WTC11 (cell line): ENCODE results near the gene OAS2. TPM values are rescaled to one million over a fixed set of nuclear protein-coding genes. Genes with fewer than 3 reads are reported as not detected.
A peak's percentile ranks its signal among the peaks of the same experiment; 100 is the strongest.

Experiments used
- ATAC-seq: fragments of 200-7000 bp; cut with Tn5 transposase; 2 replicates; pipeline ENCODE4 v1.10.0; 2021; ENCODE audit warnings: mild to moderate bottlenecking, moderate library complexity
- CTCF ChIA-PET: fragments of 300-600 bp; sonication (Branson Sonifier 250); formaldehyde crosslinking; loops from one replicate; lab custom pipeline; 2021; ENCODE audit warnings: antibody characterized with exemption; lab: Charles Lee
- POLR2A ChIA-PET: fragments of 350-600 bp; sonication (Branson Sonifier 250); formaldehyde crosslinking; loops from one replicate; lab custom pipeline; 2021; ENCODE audit warnings: antibody characterized with exemption; lab: Charles Lee
- DNase-seq: peaks from one replicate; pipeline ENCODE4 v3.0.0; 2021; ENCODE audit warnings: low spot score
- H3K27ac Mint-ChIP-seq: 2 replicates; pipeline ENCODE4 v1.8.0; 2021; ENCODE audit warnings: mixed read lengths
- H3K27me3 Mint-ChIP-seq: 2 replicates; pipeline ENCODE4 v1.8.0; 2021; ENCODE audit warnings: low read depth, mild to moderate bottlenecking, moderate library complexity, mixed read lengths
- H3K36me3 Mint-ChIP-seq: 2 replicates; pipeline ENCODE4 v1.8.0; 2021; ENCODE audit warnings: mixed read lengths
- H3K4me1 Mint-ChIP-seq: 2 replicates; pipeline ENCODE4 v1.8.0; 2022; ENCODE audit warnings: mixed read lengths
- H3K4me3 Mint-ChIP-seq: 2 replicates; pipeline ENCODE4 v1.8.0; 2021; ENCODE audit warnings: mild to moderate bottlenecking, moderate library complexity, mixed read lengths
- H3K9me3 Mint-ChIP-seq: 2 replicates; pipeline ENCODE4 v1.8.0; 2021; ENCODE audit warnings: mixed read lengths
- AFF4 ChIP-seq: sonication (generic); formaldehyde crosslinking; IDR thresholded peaks from 2 replicates; pipeline ENCODE4 v1.8.1; 2023; ENCODE audit warnings: mild to moderate bottlenecking, missing genetic modification reagents, borderline replicate concordance
- ATF1 ChIP-seq: sonication (generic); formaldehyde crosslinking; IDR thresholded peaks from 2 replicates; pipeline ENCODE4 v1.8.1; 2023; ENCODE audit warnings: mild to moderate bottlenecking, moderate library complexity, missing genetic modification reagents
- CBFB ChIP-seq: sonication (generic); formaldehyde crosslinking; IDR thresholded peaks from 2 replicates; pipeline ENCODE4 v1.8.1; 2022; ENCODE audit warnings: mild to moderate bottlenecking, low read depth, missing genetic modification reagents
- CTCF ChIP-seq: fragments of 200-600 bp; IDR thresholded peaks from 2 replicates; pipeline ENCODE4 v1.8.0; 2022; ENCODE audit warnings: antibody characterized with exemption
- FOXJ3 ChIP-seq: sonication (generic); formaldehyde crosslinking; IDR thresholded peaks from 2 replicates; pipeline ENCODE4 v1.9.0; 2021; ENCODE audit warnings: missing genetic modification reagents, mild to moderate bottlenecking, borderline replicate concordance
- JAZF1 ChIP-seq: fragments of 250-450 bp; sonication (Bioruptor Pico); IDR thresholded peaks from 2 replicates; pipeline ENCODE4 v1.9.0; 2021; ENCODE audit warnings: moderate library complexity, mild to moderate bottlenecking, inconsistent platforms
- MXD4 ChIP-seq: fragments of 250-450 bp; sonication (Bioruptor Pico); IDR thresholded peaks from 2 replicates; pipeline ENCODE4 v1.8.0; 2021; ENCODE audit warnings: mild to moderate bottlenecking, moderate library complexity, borderline replicate concordance
- NR3C1 ChIP-seq: sonication (generic); formaldehyde crosslinking; conservative IDR thresholded peaks from 2 replicates; pipeline ENCODE4 v1.8.1; 2023; ENCODE audit warnings: low read depth, mild to moderate bottlenecking, missing genetic modification reagents
- PRRX2 ChIP-seq: fragments of 250-450 bp; sonication (Bioruptor Pico); IDR thresholded peaks from 2 replicates; pipeline ENCODE4 v1.8.0; 2021; ENCODE audit warnings: mild to moderate bottlenecking
- STAT6 ChIP-seq: sonication (generic); formaldehyde crosslinking; conservative IDR thresholded peaks from 2 replicates; pipeline ENCODE4 v1.8.1; 2023; ENCODE audit warnings: mild to moderate bottlenecking, low read depth, missing genetic modification reagents, moderate library complexity
- ZNF396 ChIP-seq: fragments of 250-450 bp; sonication (Bioruptor Pico); IDR thresholded peaks from 2 replicates; pipeline ENCODE4 v1.8.0; 2021; ENCODE audit warnings: mild to moderate bottlenecking, moderate library complexity, borderline replicate concordance
- total RNA-seq: library from RNA; stranded (reverse); gene quantifications from 3 replicates; pipeline ENCODE4 v1.2.3, GENCODE V29; 2021

Gene OAS2
- total RNA-seq, 1 experiment from 2014 or later, result 0.28 TPM

- ChIA-PET POLR2A (no interaction called here), CTCF (interaction anchor here (1.2 to 4.2 kb wide), 2 partner anchors 30 to 152 kb away, joined by 3 to 22 read pairs; no protein-coding TSS in a partner anchor)
- DNase-seq, result no peak
- H3K27ac Mint-ChIP-seq, result no peak overlapping the region
- H3K4me1 Mint-ChIP-seq, result no peaks in the 10 kb centered on the region
- H3K36me3 Mint-ChIP-seq, result no peaks in the 10 kb centered on the region
- no peak for ATAC-seq
- no peak for TF ChIP-seq STAT6 (CRISPR knock-in tag)
- no peak for TF ChIP-seq CBFB (CRISPR knock-in tag)
- no peak overlapping the region for H3K4me3 Mint-ChIP-seq
- H3K27me3 Mint-ChIP-seq, result peaks cover 5% of the 10 kb centered on the region; the same call in 1 of the 2 replicates
- peaks cover 16% of the 10 kb centered on the region for H3K9me3 Mint-ChIP-seq
These were observed 44.4 kb downstream of the OAS2 start for GRCh38 chr12:113022563-113023297.

GRCh38 chr12:113027726-113028125 is 49.4 kb downstream of the OAS2 start:
- peaks cover 16% of the 10 kb centered on the region for H3K9me3 Mint-ChIP-seq
- peaks cover 6% of the 10 kb centered on the region for H3K4me1 Mint-ChIP-seq
- H3K27me3 Mint-ChIP-seq, result no peaks in the 10 kb centered on the region; the same call in 1 of the 2 replicates
- no peaks in the 10 kb centered on the region for H3K36me3 Mint-ChIP-seq
- DNase-seq (no peak), ATAC-seq (no peak)
- no peak for TF ChIP-seq CTCF
- no peak for TF ChIP-seq JAZF1 (CRISPR knock-in tag)
- no peak for TF ChIP-seq ATF1 (CRISPR knock-in tag)
- no peak for TF ChIP-seq MXD4 (CRISPR knock-in tag)
- no peak for TF ChIP-seq NR3C1 (CRISPR knock-in tag)
- no peak overlapping the region for H3K4me3 Mint-ChIP-seq
- ChIA-PET POLR2A (no interaction called here), CTCF (no interaction called here)
- H3K27ac Mint-ChIP-seq, result no peak overlapping the region

GRCh38 chr12:113030875-113031525 is 52.7 kb downstream of the OAS2 start:
- DNase-seq (peak; percentile 41), ATAC-seq (peak; percentile 100)
- ChIA-PET POLR2A (no interaction called here), CTCF (interaction anchor here (0.7 to 3.1 kb wide), 8 partner anchors 23 to 189 kb away, joined by 3 to 40 read pairs (median 4); partner anchors contain the start of gene OAS2)
- Mint-ChIP-seq H3K27me3 (peaks cover 7% of the 10 kb centered on the region), H3K36me3 (no peaks in the 10 kb centered on the region), H3K9me3 (peaks cover 25% of the 10 kb centered on the region), H3K27ac (no peak overlapping the region), H3K4me3 (no peak overlapping the region), H3K4me1 (peaks cover 6% of the 10 kb centered on the region)
- TF ChIP-seq AFF4 (CRISPR knock-in tag) (no peak), ZNF396 (CRISPR knock-in tag) (no peak), CTCF (peak; percentile 43), FOXJ3 (no peak), MXD4 (CRISPR knock-in tag) (no peak), PRRX2 (CRISPR knock-in tag) (no peak)
